KOPT-K1 (cell line): ENCODE measurements around the gene TMCC1.
"Not testable (repeated sequence)": the region's sequence is repeated elsewhere in the genome, so short reads cannot be mapped to it uniquely, and the experiment has no call there.

Experiments used
- H3K27ac ChIP-seq: fragments of 200-600 bp; sonication (generic); 2 replicates; pipeline ENCODE4 v1.5.1; 2016; ENCODE audit warnings: antibody characterized with exemption, mild to moderate bottlenecking, low read depth, low read length; ENCODE audit not compliant: poor library complexity, severe bottlenecking
- H3K36me3 ChIP-seq: fragments of 200-600 bp; sonication (generic); 2 replicates; pipeline ENCODE4 v1.5.1; 2017; ENCODE audit warnings: antibody characterized with exemption, mild to moderate bottlenecking, low read length, moderate library complexity; ENCODE audit not compliant: insufficient read depth
- H3K9me3 ChIP-seq: fragments of 200-600 bp; sonication (generic); 2 replicates; pipeline ENCODE4 v1.5.1; 2017; ENCODE audit warnings: antibody characterized with exemption, low read length, mild to moderate bottlenecking; ENCODE audit not compliant: insufficient read depth, poor library complexity, severe bottlenecking

The TMCC1 gene

DNA sequence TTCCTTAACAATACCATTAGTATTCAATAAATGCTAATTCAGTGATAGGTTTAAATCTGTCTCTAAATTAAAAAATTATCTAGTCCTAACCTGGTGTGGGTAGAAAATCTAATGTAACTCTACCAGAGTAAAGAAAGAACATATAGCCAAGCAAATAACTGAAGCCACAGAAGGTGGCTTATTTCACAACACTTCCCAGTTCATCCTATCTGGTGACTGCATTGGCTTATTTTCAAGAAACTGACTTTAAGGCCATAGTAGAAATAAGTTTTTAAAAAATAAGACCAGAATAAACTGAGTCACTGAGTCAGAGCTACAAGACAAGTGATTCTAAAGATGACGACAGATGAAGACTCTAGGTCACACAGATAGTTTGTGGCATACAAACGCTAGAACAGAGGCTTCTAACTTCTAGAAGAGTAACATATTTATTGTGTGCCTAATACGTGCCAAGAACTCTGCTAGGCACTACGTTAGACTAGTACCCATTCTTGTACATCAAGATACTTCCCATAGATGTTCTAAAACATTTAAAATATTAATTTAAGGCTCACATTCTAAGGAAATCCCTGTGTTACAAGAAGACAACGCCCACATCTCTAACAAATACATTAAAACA, 25.9 kb downstream of the TMCC1 start:
- Histone ChIP-seq H3K27ac (no peak overlapping the region), H3K36me3 (peaks cover 10% of the 10 kb centered on the region), H3K9me3 (no peaks in the 10 kb centered on the region)

DNA sequence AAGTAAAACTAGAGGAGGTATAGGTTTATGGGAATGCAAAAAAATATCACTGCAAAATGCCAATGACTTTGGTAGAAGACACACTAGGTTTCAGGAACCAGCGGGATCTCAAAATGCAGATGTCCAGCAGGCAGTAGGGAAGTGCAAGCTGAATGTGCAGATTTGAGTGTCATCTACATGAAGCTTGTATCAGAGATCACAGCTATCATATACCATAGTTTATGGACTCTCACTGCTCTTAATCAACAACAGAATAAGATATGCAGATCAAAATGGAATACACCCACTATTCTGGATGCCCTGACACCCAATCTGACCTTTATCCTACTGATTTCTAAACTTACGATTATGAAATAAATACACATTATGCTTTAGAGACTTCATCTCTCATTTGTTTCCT, 27.7 kb downstream of the TMCC1 start:
- no peak overlapping the region for H3K27ac ChIP-seq
- H3K9me3 ChIP-seq: no peaks in the 10 kb centered on the region
- peaks cover 10% of the 10 kb centered on the region for H3K36me3 ChIP-seq

DNA sequence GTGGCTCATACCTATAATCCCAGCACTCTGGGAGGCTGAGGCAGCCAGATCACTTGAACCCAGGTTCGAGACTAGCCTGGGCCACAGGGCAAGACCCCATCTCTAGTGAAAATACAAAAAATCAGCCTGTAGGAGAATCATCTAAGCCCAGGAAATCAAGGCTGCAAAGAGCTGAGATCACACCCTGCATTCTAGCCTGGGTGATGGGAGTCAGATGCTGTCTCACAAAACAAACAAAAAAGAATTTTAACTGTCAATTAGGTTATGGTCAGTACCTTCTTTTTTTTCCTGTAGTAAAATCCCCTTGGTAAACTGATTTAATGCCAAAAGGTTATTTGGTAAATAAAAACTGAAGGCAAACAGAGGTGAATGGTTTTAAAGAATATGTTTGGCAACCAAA, 29.0 kb downstream of the TMCC1 start:
- Histone ChIP-seq H3K27ac (no peak overlapping the region), H3K9me3 (no peaks in the 10 kb centered on the region), H3K36me3 (peaks cover 10% of the 10 kb centered on the region; the same call in 1 of the 2 replicates)

DNA sequence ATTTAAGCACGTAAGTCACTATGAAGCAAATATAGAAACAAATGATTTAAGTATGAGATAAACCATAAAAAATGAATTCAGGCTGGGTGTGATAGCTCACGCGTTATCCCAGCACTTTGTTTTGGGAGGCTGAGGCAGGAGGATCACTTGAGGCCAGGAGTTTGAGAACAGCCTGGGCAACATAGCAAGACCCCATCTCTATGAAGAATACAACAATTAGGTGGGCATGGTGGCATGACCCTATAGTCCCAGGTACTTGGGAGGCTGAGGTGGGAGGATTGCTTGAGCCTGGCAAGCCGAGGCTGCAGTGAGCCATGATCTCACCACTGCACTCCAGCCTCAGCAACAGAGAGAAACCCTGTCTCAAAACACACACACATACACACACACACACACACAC, 34.2 kb downstream of the TMCC1 start:
- no peak overlapping the region for H3K27ac ChIP-seq
- H3K9me3 ChIP-seq: no peaks in the 10 kb centered on the region
- H3K36me3 ChIP-seq: peaks cover 20% of the 10 kb centered on the region; the same call in 1 of the 2 replicates

DNA sequence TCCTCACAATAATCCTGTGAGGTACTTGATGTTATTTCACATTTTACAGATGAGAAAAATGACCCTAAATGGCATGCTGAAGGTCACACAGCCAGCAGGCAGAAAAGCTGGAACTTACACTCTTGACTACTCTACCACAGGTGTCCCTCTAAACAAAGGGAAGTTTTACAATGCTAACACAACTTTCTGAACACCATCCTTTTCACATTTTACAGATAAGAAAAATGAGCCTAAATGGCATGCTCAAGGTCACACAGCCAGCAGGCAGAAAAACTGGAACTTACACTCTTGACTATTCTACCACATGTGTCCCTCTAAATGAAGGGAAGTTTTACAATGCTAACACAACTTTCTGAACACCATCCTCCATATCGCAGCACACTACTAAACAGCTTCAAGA, 35.6 kb downstream of the TMCC1 start:
- Histone ChIP-seq H3K36me3 (peaks cover 23% of the 10 kb centered on the region; the same call in 1 of the 2 replicates), H3K9me3 (no peaks in the 10 kb centered on the region), H3K27ac (no peak overlapping the region)

GRCh38 chr3:129856790-129857189, 36.7 kb downstream of the TMCC1 start:
- H3K36me3 ChIP-seq: peaks cover 21% of the 10 kb centered on the region
- H3K27ac ChIP-seq, H3K9me3 ChIP-seq: not testable (repeated sequence)

GRCh38 chr3:129855832-129856419, 37.6 kb downstream of the TMCC1 start:
- Histone ChIP-seq H3K27ac (no peak overlapping the region), H3K9me3 (peaks cover 13% of the 10 kb centered on the region)

DNA sequence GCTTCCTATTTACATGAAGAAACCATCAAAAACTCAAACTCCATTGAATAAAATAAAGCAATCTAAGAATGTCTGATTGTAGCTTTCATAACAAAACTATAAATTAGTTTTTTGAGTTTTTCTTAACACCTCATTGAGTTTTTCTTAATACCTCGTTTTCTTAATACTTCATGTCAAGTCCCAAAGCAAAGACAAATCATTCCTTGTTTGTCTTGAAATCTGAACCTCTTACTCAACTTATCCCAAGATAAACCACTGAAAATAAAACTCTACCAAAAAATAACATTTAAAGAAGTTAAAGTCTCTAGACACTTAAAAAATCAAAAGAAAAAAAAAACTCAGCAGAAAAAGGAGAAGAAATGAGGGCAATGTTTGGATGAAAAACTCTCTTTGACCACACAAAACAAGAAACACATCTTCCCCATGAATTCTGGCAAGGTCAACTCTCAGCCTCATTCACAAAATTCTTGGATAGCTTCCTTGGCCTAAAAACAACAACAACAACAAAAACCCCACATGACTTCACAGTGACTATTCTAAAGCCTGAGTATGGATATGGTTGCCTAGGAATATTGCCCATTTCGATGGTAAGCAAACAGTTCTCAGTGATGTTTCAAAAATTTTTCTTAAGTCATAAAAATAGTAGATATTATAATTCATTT, 38.2 kb downstream of the TMCC1 start:
- no peak overlapping the region for H3K27ac ChIP-seq
- peaks cover 35% of the 10 kb centered on the region for H3K36me3 ChIP-seq

More at GRCh38 chr3:129855832-129856419, 37.6 kb downstream of the TMCC1 start:
- peaks cover 29% of the 10 kb centered on the region for H3K36me3 ChIP-seq

DNA sequence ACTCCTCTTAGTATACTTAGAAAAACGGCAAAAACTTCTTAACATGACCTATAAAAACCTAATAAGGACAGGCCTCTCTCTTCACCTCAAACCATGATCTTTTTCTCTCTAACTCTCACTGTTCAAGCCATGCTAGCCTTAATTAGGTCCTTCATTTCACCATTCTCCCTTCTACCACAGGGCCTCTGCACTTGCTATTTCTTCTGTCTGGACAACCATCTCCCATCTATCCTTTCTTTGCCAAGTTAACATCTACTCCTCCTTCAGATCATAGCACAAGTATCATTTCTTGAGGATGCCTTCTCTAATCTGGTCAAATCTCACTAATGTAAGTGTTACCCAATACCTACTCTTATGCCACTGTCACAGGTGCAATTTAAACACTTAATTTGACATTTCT, 39.1 kb downstream of the TMCC1 start:
- Histone ChIP-seq H3K36me3 (peaks cover 31% of the 10 kb centered on the region), H3K27ac (no peak overlapping the region)

More for the DNA sequence above, 38.2 kb downstream of the TMCC1 start:
- peaks cover 19% of the 10 kb centered on the region for H3K9me3 ChIP-seq

DNA sequence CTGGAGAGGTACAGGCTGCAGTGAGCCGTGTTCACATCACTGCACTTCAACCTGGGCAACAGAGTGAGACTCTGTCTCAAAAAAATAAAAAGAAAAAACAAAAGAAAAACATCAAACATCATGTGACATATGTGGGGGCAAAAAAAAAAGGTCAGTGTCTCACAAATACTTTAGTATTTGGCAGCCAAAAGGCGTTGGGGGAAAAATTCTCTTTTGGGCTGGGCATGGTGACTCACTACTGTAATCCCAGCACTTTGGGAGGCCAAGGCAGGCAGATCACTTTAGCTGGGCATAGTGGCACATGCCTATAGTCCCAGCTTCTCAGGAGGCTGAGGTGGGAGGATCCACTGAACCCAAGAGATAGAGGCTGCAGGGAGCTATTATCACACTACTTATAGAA, 47.6 kb downstream of the TMCC1 start:
- no peak overlapping the region for H3K27ac ChIP-seq
- H3K36me3 ChIP-seq: peaks cover 22% of the 10 kb centered on the region
- H3K9me3 ChIP-seq: peaks cover 36% of the 10 kb centered on the region

More for the DNA sequence above, 39.1 kb downstream of the TMCC1 start:
- H3K9me3 ChIP-seq: peaks cover 23% of the 10 kb centered on the region

GRCh38 chr3:129840707-129841360, 52.7 kb downstream of the TMCC1 start:
- Histone ChIP-seq H3K36me3 (0 out of 2 replicates have a peak, but pooled peaks cover 5% of the 10 kb centered on the region), H3K9me3 (peaks cover 31% of the 10 kb centered on the region), H3K27ac (no peak overlapping the region)

DNA sequence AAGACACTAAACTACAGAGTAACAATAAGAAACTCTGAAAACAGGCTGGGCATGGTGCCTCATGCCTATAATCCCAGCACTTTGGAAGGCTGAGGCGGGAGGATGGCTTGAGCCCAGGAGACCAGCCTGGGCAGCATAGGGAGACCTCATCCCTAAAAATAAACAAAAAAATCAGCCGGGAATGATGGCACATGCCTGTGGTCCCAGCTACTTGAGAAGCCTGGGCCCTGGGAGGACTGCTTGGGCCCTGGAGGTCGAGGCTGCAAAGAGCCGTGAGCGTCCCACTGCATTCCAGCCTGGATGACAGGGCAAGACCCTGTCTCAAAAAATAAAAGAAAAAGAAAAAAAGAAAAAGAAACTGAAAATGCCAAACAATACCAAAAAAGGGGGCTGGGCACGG, 55.4 kb downstream of the TMCC1 start:
- no peak overlapping the region for H3K27ac ChIP-seq
- peaks cover 27% of the 10 kb centered on the region for H3K9me3 ChIP-seq
- 0 out of 2 replicates have a peak, but pooled peaks cover 5% of the 10 kb centered on the region for H3K36me3 ChIP-seq

DNA sequence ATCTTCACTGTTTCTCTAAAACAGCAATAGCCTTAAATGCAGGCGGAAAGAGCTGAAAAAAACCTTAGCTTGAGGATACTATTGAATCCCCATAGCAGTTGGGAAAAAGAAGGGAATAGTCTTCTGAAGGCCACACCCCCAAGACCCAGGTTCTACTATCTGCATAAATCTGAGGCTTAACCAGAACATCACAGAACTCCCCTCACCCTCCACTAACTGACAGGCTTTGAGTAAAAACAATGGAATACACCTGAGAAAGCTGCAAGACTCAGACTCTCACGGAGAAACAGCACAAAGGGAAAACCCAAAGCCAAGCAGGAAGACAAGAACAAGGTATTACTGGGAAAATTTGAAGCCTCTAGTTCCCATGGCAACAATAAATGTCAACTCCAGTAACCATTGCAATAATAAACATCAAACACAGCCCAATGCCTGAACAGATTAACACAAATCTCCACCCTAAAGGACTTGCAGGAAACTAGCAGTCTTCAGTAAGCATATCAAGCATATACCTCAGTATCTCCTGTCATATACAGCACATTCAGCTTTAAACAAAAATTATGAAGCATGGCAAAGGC, 56.4 kb downstream of the TMCC1 start:
- H3K27ac ChIP-seq: no peak overlapping the region
- H3K9me3 ChIP-seq: peaks cover 18% of the 10 kb centered on the region

DNA sequence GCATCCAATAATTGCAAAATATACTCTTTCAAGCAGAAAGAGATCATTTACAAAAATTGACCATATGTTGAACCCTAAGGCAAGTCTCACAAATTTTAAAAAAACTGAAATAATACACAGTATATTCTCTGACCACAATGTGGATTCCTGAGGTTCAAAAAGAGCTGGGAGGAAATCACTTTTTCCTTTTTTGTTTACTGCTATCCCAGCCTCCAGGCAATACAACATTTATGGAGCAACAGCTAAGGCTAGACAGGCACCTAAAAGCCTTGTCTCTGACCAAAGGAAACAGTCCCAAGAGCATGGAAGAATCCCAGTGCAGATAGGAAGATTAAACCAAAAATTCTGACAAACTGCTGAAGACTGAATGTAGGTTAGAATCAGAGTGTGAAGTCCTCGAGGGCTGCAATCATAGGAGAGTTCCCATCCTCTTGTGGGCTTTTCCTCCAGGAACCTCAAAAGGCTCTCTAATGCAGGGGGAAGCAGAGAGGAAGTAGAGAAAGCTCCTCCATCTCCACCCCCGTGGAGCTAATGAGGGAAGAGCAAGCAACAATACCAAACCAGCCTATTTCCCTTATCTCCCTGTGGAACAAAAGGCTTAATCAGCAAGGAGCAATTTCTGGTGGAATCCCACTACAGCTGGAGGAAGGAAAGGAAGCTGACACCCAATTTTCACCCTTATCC, 57.0 kb downstream of the TMCC1 start:
- Histone ChIP-seq H3K36me3 (no peaks in the 10 kb centered on the region), H3K9me3 (peaks cover 12% of the 10 kb centered on the region), H3K27ac (no peak overlapping the region)

More for the DNA sequence above, 56.4 kb downstream of the TMCC1 start:
- 0 out of 2 replicates have a peak, but pooled peaks cover 5% of the 10 kb centered on the region for H3K36me3 ChIP-seq
